Fibroblast of lung (primary cell): ENCODE data around the gene BANF2.

Experiments
- EZH2 ChIP-seq: IDR thresholded peaks from 2 replicates; pipeline ENCODE4 v1.5.1; 2012; ENCODE audit warnings: low read length, control low read depth, mild to moderate bottlenecking; ENCODE audit errors: missing control alignments
- TF ChIP-seq, protein P1 (sequence below), 2 donors: IDR thresholded peaks in 1 of 2; conservative IDR thresholded peaks in 1 of 2; 1 replicate in 1 of 2; 2 replicates in 1 of 2; pipeline ENCODE4 v1.5.1; 2011 to 2012; ENCODE audit warnings: low read length in 2 of 2, control low read depth in 1 of 2, inconsistent platforms in 1 of 2, low read depth in 1 of 2, mild to moderate bottlenecking in 1 of 2

DNA sequence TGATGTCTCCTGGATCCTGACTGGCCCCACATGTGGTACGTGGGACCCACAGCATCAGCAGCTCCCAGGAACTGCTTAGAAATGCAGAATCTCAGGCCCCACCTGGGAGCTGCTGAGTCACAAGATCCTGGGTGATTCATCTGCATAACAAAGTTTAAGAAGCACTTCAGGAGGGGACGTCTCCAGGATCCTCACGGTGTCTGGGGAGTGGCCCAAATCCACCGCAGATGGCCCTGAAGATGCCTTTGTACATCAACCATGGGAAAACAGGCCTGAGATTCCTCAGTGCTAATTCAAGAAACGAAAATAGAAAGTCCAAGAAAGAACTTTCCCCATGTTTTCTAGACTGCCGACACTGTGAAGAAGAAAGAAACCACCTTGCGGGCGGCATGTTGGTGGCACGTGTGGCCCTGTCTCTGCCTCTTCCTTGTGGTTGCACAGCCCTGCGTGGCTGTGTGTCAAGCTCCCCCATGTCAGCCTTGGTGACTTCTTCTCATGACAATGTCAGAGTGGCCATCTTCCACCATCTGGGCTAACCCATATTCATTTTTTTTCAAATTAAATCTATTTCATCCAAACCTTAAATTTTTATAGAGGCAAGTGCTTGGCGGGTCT lies 43.8 kb upstream of the BANF2 start:
- TF ChIP-seq EZH2, result no peak
- TF ChIP-seq, protein P1, sequence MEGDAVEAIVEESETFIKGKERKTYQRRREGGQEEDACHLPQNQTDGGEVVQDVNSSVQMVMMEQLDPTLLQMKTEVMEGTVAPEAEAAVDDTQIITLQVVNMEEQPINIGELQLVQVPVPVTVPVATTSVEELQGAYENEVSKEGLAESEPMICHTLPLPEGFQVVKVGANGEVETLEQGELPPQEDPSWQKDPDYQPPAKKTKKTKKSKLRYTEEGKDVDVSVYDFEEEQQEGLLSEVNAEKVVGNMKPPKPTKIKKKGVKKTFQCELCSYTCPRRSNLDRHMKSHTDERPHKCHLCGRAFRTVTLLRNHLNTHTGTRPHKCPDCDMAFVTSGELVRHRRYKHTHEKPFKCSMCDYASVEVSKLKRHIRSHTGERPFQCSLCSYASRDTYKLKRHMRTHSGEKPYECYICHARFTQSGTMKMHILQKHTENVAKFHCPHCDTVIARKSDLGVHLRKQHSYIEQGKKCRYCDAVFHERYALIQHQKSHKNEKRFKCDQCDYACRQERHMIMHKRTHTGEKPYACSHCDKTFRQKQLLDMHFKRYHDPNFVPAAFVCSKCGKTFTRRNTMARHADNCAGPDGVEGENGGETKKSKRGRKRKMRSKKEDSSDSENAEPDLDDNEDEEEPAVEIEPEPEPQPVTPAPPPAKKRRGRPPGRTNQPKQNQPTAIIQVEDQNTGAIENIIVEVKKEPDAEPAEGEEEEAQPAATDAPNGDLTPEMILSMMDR (conservative IDR thresholded peaks at IDR 0.05 in 1 of 2, IDR thresholded peaks at IDR 0.05 in 1 of 2; ENCODE audit: low read depth in 1 of 2, low read length in 2 of 2), result no peak
